ENCODE data around the gene KCNC4. TPM values are rescaled to one million over a fixed set of nuclear protein-coding genes. Genes with fewer than 3 reads are reported as not detected.

KCNC4 gene
- total RNA-seq, 2 experiments from 2014 or later: 5.6 to 17.8 TPM

DNA sequence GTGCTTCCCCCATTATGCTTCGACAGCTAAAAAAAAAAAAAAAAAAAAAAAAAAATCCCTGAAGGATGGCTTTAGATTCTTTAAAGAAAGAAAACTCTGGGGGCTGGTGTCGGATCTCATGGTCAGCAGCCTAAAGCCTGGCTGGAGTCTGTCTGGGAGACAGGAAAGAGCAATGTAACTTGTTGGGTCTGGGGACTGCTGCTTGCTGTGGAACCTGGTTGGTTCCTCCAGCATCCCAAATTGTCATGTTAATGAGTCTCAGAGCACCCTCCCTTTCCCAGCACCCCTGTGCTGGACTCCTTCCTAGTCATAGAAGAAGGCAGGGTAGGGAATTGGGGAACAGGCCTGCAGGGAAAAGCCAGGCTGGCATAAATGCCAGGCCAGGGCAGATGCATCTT is 3.0 kb downstream of the KCNC4 start:
- Histone ChIP-seq H3K4me1 (ENCODE audit: insufficient read depth, low read length, poor library complexity, severe bottlenecking) (peaks cover 31% of the 10 kb centered on the region), H3K79me2 (ENCODE audit: insufficient read depth, low read depth, low read length) (no peaks in the 10 kb centered on the region), H3K4me3 (ENCODE audit: low read depth, low read length, poor library complexity, severe bottlenecking) (no peak overlapping the region), H3K27ac (ENCODE audit: low read depth, low read length, poor library complexity, severe bottlenecking) (no peak overlapping the region), H3K4me2 (ENCODE audit: low read length) (peak overlapping the region; percentile 94; the same call in 1 of the 2 replicates), H4K20me1 (ENCODE audit: insufficient read depth, low read length) (no peaks in the 10 kb centered on the region; the same call in 1 of the 2 replicates), H3K9me3 (ENCODE audit: low read length) (no peaks in the 10 kb centered on the region), H2AFZ (ENCODE audit: low read length) (no peak overlapping the region), H3K9me2 (ENCODE audit: insufficient read depth, low read length) (no peaks in the 10 kb centered on the region), H3K36me3 (ENCODE audit: insufficient read depth, low read length) (no peaks in the 10 kb centered on the region)
- no TSS peak for BruUV-seq (replicated peaks)
- intact Hi-C loops (cut with micrococcal nuclease; ENCODE audit: unreplicated experiment): no loop called here
- CTCF ChIA-PET (ENCODE audit: unreplicated experiment): no interaction called here
- TF ChIP-seq, protein P1, sequence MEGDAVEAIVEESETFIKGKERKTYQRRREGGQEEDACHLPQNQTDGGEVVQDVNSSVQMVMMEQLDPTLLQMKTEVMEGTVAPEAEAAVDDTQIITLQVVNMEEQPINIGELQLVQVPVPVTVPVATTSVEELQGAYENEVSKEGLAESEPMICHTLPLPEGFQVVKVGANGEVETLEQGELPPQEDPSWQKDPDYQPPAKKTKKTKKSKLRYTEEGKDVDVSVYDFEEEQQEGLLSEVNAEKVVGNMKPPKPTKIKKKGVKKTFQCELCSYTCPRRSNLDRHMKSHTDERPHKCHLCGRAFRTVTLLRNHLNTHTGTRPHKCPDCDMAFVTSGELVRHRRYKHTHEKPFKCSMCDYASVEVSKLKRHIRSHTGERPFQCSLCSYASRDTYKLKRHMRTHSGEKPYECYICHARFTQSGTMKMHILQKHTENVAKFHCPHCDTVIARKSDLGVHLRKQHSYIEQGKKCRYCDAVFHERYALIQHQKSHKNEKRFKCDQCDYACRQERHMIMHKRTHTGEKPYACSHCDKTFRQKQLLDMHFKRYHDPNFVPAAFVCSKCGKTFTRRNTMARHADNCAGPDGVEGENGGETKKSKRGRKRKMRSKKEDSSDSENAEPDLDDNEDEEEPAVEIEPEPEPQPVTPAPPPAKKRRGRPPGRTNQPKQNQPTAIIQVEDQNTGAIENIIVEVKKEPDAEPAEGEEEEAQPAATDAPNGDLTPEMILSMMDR (conservative IDR thresholded peaks at IDR 0.05; ENCODE audit: low read length): no peak
- no peak for TF ChIP-seq EZH2phosphoT487 (IDR thresholded peaks at IDR 0.05; ENCODE audit: borderline replicate concordance, low read depth, low read length)
- no peak for DNase-seq (ENCODE audit: low spot score)
- POLR2A ChIA-PET: interaction anchor here (1.4 kb wide), 1 partner anchor 125 kb away, joined by 3 read pairs; no protein-coding TSS in a partner anchor

DNA sequence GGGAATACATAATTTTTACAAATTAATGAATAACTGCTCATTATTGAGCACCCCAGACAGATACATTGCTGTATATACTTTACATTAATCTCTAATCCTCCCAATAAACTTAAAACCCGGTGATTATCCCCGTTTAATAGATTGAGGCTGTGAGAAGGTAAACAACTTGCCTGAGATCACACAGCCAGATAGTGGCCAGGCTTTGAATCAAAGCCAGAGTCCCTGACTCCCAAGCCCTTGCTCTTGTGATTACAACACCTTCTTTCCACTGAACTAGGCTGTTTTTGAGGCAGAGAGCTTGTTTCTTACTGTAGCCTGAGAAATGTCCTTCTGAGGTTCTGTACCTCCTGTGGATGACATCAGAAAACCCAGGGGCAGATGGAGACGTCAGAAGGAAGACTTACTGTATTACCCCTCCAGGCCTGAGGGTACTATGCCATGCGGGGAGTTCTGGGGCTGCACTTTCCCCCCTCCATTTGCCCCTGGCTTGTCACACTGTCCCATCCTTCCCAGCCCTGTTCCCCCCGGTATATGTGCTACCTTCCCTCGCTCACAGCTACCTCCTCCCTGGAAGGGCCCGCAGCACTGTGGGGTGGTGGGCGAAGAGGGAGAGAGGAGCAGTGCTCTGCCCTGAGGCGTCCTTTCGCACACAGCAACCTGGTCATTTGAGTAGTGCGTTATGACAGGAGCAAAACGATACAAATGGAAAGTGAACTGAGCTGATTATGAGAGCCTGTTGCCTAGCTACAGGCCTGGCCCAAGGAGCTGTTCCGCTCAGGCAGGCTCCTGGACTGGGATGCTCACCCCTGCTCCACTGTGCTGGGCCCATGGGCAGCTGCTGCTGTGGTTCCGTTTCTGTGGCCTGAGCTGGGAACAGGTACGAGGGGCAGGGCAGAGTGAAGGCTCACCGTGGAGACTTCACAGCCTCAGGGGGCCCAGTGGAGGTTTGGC is 4.6 kb downstream of the KCNC4 start:
- Histone ChIP-seq H3K36me3 (ENCODE audit: insufficient read depth, low read length) (no peaks in the 10 kb centered on the region), H3K4me1 (ENCODE audit: insufficient read depth, low read length, poor library complexity, severe bottlenecking) (peaks cover 21% of the 10 kb centered on the region), H3K27ac (ENCODE audit: low read depth, low read length, poor library complexity, severe bottlenecking) (no peak overlapping the region), H3K4me3 (ENCODE audit: low read depth, low read length, poor library complexity, severe bottlenecking) (no peak overlapping the region), H3K4me2 (ENCODE audit: low read length) (no peak overlapping the region), H2AFZ (ENCODE audit: low read length) (no peak overlapping the region), H3K9me3 (ENCODE audit: low read length) (no peaks in the 10 kb centered on the region), H4K20me1 (ENCODE audit: insufficient read depth, low read length) (no peaks in the 10 kb centered on the region; the same call in 1 of the 2 replicates), H3K9me2 (ENCODE audit: insufficient read depth, low read length) (no peaks in the 10 kb centered on the region), H3K79me2 (ENCODE audit: insufficient read depth, low read depth, low read length) (no peaks in the 10 kb centered on the region)
- CTCF ChIA-PET (ENCODE audit: unreplicated experiment): interaction anchor here (0.6 kb wide), 1 partner anchor 562 kb away, joined by 3 read pairs; no protein-coding TSS in a partner anchor
- intact Hi-C loops (cut with micrococcal nuclease; ENCODE audit: unreplicated experiment): no loop called here
- BruUV-seq (replicated peaks): no TSS peak
- POLR2A ChIA-PET: interaction anchor here (0.6 kb wide), 1 partner anchor 669 kb away, joined by 3 read pairs; no protein-coding TSS in a partner anchor
- TF ChIP-seq, protein P1 (conservative IDR thresholded peaks at IDR 0.05; ENCODE audit: low read length): no peak
- TF ChIP-seq EZH2phosphoT487 (IDR thresholded peaks at IDR 0.05; ENCODE audit: borderline replicate concordance, low read depth, low read length): no peak
- no peak for DNase-seq (ENCODE audit: low spot score)
